Epidermal melanocyte (primary cell): ENCODE data around the gene SIN3B.

ENCODE experiments used
- DNase-seq: peaks from one replicate; pipeline ENCODE4 v3.0.0; 2011; ENCODE audit warnings: low spot score; ENCODE audit not compliant: insufficient read length

The SIN3B gene

DNA sequence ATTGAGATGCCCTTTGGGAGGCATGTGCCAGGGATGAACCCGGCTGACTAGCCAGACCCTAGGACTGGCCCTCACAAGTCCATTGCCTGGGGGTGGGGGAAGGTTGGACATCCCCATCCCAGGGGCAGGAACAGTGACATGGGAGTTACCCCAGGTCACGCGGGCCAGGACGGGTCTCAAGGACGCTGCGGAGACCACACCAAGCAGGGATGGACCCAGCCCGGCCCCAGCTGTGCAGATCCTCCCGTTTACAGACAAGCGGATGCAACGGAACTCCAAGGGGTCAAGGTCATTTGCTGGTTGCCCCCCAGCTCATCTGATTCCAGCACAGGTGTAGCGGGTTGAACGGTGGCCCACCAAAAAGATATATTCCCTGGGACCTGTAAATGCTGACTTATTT lies 79.6 kb downstream of the SIN3B start:
- no peak for DNase-seq

DNA sequence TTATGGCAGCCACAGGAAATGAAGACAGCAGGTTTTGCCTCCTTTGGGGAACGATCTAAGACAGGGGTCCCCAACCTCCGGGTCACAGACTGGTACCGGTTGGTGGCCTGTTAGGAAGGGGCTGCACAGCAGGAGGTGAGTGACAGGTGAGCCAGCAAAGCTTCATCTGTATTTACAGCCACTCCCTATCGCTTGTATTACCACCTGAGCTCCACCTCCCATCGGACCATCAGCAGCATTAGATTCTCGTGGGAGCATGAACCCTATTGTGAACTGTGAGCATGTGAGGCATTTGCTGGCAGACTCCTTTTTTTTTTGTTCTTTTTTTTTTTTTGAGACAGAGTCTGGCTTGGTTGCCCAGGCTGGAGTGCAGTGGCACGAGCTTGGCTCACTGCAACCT lies 81.8 kb downstream of the SIN3B start:
- DNase-seq, result no peak

DNA sequence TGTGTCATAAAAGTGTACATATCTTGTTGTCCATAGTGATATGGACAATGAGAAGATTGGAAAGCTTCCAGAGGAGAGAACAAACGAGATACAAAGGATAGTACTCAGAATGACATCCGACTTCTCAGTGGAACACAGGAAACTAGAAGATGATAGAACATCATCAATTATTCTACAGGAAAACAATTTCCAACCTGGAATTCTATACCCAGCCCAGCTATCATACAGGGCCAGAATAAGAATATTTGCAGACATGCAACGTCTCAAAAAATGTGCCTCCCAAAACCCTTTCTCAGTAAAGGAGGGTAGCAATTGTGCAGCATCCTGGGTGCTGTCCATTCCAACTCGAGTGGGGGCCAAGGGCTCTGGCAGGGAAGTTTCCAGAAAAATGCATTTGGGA lies 83.6 kb downstream of the SIN3B start:
- DNase-seq, result no peak

DNA sequence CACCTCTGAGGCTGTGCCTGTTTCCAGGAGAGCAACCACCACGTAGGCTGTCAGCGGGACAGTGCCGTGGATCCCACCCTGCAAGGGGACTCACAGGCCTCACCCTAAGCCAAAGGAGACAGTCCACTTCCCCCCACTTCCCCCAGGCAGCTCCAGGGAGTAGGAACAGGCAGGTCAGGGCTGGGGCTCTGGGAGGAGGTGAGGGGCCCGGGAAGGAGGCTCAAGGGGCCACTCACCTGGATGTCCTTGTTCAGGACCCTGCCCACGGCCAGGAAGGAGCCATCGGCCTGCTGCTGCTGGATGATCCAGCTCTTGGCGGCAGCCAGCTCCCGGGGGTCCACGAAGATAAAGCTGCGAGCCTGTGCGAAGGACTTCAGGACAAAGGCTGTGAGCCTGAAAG lies 85.2 kb downstream of the SIN3B start:
- DNase-seq, result no peak

DNA sequence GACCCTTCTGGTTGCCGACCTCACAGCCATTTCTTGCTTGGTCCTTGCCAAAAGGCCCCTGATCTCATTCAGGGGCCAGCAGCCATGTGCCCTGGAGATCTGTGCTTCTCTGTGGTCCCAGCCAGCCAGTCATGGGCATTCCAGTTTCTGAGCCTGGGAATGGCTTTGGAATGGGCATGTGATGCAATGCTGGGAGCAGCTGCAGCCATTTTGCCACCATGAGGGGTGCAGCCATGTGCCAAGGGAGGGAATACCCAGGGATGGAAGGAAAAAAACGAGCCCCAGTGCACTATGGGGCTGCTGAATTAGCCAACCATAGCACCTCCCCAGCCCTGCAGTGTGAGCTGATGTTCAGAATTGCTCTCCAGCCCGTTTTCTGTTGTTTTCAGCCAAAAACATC lies 85.9 kb downstream of the SIN3B start:
- DNase-seq, result no peak

DNA sequence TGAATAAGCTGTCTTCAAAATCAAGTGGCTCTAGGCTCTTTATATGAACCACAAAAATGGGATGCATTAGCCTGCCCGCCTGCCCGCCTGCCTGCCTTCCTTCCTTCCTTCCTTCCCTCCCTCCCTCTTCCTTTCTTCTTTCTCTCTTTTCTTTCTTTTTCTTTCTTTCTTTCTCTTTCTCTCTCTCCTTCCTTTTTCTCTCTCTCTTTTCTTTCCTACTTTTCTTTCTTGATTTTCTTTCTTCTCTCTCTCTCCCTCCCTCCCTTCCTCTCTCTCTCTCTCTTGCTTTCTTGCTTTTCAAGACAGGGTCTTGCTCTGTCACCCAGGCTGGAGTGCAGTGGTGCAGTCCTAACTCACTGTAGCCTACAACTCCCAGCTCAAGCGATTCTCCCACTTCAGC lies 86.5 kb downstream of the SIN3B start:
- no peak for DNase-seq

DNA sequence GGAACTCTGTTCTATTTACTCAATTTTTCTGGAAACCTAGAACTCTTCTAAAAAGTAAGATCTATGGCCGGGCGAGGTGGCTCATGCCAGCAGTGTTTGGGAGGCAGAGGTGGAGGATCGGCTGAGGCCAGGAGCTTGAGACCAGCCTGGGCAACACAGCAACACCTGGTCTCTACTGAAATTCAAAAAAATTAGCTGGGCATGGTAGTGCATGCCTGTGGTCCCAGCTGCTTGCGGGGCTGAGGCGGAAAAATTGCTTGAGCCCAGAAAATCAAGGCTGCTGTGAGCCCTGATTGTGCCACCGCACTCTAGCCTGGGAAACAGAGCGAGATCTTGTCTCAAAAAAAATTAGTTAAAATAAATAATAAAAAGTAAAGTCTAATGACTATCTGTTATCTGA lies 88.2 kb downstream of the SIN3B start:
- DNase-seq, result no peak

DNA sequence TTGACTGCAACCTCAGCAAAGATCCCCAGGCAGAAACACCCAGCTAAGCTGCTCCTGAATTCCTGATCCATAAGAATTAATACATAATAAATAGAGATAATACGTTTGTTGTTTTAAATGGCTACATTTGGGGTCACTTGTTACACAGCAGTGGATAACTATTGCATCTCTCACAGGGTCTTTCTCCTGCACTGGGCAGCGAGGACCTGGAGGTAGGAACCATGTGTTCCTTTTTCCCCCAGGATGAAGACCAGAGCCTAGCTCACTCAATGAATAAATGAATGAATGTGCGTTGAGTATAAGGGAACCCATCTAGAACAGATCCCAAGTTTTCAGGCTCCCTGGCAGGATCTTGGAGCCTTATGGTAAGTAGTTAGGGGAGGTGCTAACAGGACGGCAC lies 90.3 kb downstream of the SIN3B start:
- no peak for DNase-seq

DNA sequence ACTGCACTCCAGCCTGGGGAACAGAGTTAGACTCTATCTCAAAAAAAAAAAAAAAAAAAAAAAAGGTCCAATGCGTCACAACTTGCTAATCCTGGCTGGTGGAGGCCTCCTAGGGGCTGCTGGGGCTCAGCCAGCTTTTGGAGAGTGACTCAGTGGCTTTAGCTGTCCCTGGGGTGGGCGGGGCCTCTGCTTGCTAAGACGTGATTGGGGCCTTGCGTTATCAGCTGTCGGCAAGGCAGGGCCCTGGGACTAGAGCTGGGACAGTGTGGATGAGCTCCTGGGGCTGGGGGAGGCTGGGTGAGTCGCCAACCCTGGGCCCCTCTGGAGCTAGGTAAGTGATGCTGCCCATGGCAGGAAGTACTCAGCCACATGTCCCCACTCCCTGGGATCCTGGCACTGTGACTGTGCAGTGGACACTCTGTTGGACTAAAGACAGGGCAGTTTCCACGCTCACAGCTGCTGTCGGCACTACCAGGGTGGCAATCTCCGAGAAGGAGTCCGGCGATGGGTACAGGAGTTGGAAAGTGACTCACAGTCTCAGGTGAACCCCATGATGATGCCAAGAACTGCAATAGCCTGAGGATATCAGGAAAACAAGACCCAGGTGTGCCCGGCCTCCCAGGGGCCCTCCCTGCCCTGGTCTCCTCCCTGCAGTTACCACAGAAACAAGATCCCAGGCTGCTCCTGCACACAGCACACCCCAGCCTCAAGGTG lies 91.8 kb downstream of the SIN3B start:
- no peak for DNase-seq

DNA sequence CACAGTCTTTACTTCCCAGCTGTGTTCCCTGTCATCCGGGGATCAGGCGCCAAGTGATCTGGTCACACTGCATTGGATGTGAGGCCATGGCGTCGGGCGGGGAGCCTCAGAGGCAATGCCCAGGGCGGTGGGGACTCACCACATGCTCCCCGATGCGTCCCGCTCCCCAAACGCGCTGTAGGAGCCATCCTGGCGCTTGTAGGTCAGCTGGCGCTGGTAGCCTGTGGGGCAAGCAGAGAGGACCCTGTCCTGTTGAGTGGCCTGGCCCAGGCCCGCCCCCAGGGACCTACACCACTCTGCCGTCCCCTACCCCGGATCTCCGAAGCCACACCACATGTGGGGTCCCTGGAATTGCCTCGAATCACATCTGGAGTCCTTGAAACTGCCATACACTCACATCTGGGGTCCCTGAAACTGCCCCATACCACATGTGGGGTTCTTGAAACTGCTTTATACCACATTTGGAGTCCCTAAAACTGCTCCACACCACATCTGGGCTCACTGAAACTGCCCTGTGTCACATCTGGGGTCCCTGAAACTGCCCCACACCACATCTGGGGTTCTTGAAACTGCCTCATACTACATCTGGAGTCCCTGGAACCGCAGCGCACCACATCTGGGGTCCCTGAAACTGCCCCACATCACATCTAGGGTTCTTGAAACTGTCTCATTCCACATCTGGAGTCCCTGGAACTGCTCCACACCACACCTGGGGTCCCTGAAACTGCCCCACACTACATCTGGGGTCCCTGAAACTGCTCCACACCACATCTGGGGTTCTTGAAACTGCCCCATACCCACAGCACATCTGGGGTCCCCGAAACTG lies 92.8 kb downstream of the SIN3B start:
- DNase-seq, result no peak

DNA sequence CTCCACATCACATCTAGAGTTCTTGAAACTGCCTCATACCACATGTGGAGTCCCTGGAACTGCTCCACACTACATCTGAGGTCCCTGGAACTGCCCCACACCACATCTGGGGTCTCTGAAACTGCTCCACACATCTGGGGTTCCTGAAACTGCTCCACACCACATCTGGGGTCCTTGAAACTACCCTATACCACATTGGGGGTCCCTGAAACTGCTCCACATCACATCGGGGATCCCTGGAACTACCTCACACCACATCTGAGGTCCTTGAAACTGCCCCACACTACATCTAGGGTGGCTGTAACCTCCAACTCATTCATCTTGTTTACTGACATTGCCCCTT lies 93.4 kb downstream of the SIN3B start:
- no peak for DNase-seq

DNA sequence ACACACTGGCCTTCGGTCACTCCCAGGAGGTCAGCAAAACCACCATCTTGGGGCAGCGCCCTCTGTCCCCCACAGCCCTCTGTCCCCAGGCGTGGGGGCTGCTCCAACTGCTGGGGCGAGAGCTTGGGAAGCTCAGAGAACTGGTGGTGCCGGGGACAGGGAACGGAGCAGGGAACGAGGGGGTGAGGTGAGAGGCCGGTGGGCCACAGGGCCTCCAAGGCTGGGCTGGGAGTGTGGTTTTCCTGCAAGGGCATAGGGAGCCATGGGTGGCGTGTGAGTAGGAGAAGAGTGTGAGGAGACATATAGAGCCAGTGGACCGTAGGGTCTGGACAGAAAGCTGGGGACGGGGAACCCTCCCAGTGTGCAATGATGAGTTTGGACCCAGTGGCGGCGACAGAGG lies 93.8 kb downstream of the SIN3B start:
- DNase-seq, result no peak

DNA sequence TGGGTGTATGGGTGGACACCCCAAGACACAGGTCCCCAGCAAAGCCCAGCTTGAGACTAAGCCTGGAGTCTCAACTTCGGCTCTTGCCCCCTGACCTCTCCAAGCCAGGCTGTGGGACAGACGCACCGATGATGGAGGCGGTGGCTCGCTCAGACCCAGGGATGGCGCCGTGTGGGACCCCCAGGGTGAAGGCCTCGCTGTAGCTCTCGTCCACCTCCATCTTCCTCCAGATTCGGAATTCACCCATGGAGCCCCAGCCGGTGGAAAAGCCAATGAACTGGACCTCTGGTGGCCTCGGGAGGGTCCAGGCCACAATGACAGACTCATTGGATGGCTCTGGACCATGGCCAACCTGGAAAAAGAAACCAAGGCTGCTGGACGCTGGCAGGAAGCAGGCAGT lies 98.7 kb downstream of the SIN3B start:
- DNase-seq, result no peak

DNA sequence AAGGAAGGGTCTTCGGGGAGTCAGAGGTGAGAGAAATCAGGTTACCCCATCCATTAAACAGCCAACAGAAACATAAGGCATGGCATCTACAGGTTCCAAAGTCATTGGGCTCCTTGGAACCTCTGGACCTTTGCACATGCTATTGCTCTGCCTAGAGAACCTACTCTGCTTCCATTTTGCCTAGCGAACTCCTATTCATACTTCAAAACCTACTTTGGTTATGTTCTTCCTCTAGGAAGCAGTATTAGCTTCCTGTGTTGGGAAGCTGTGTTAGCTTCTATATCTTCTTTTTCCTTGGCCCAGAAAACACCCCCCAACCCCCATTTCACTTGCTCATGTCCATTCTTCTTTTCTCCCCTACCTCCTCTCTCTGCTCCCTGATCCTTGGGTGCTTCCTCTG lies 99.2 kb downstream of the SIN3B start:
- DNase-seq, result no peak

DNA sequence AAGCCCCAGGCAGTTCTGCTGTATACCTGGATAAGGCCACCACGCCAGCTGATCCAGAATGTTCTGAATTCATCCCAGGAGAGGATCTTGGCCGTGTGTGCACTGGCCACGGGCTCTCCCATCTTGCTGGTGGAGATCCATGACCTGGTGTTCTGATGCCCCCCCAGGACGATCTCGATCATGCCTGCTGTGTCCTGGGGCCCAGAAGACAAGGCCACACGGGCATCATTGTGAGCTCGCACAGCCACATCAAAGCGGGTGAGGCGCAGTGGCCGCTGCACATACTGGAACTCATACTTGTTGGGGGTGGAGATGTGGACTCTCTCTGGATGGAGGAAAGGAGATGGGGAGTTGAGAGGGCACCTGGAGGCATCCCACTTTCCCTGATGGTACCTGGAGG lies 99.7 kb downstream of the SIN3B start:
- DNase-seq, result no peak
